HepG2 (cell line): ENCODE measurements around the gene COPZ1. TPM values are rescaled to one million over a fixed set of nuclear protein-coding genes. Genes with fewer than 3 reads are reported as not detected.

Source experiments
- CBX5 ChIP-seq: sonication (generic); formaldehyde crosslinking; IDR thresholded peaks from 2 replicates; pipeline ENCODE4 v1.4.0; 2020; ENCODE audit warnings: missing genetic modification reagents, borderline replicate concordance
- FIP1L1 ChIP-seq: fragments of 200-400 bp; formaldehyde crosslinking; IDR thresholded peaks from 2 replicates; pipeline ENCODE4 v1.6.1; 2018; ENCODE audit warnings: low read depth, mild to moderate bottlenecking, low read length, moderate library complexity, borderline replicate concordance; ENCODE audit not compliant: insufficient read depth
- KDM2A ChIP-seq: sonication (generic); formaldehyde crosslinking; IDR thresholded peaks from 2 replicates; pipeline ENCODE4 v1.4.0; 2020; ENCODE audit warnings: low read depth, missing genetic modification reagents, borderline replicate concordance
- MEIS2 ChIP-seq: sonication (generic); formaldehyde crosslinking; IDR thresholded peaks from 2 replicates; pipeline ENCODE4 v1.9.0; 2021; ENCODE audit warnings: mild to moderate bottlenecking, missing genetic modification reagents
- PTBP1 ChIP-seq: fragments of 200-400 bp; formaldehyde crosslinking; IDR thresholded peaks from 2 replicates; pipeline ENCODE4 v1.6.1; 2018; ENCODE audit warnings: low read length, low read depth; ENCODE audit not compliant: poor library complexity, severe bottlenecking
- SP1 ChIP-seq, 2 experiments: fragments of 450-650 bp in 1 of 2; sonication (generic) in 1 of 2; formaldehyde crosslinking in 1 of 2; IDR thresholded peaks; 2 replicates each; pipeline versions ENCODE4 v1.4.0 to v1.6.1; 2016 to 2020; ENCODE audit warnings: missing genetic modification reagents in 1 of 2
- SPEN ChIP-seq: sonication (generic); formaldehyde crosslinking; IDR thresholded peaks from 2 replicates; pipeline ENCODE4 v1.5.1; 2020; ENCODE audit warnings: low read depth, mild to moderate bottlenecking, missing genetic modification reagents
- TCF7 ChIP-seq: sonication (generic); IDR thresholded peaks from 2 replicates; pipeline ENCODE4 v1.6.1; 2016; ENCODE audit warnings: antibody characterized with exemption, low read depth
- ZFP37 ChIP-seq: sonication (generic); formaldehyde crosslinking; IDR thresholded peaks from 2 replicates; pipeline ENCODE4 v1.4.0; 2020; ENCODE audit warnings: missing genetic modification reagents, borderline replicate concordance
- ZNF280B ChIP-seq: sonication (generic); formaldehyde crosslinking; IDR thresholded peaks from 2 replicates; pipeline ENCODE4 v1.5.0; 2020; ENCODE audit warnings: missing genetic modification reagents, mild to moderate bottlenecking, borderline replicate concordance
- ZNF501 ChIP-seq: sonication (generic); formaldehyde crosslinking; IDR thresholded peaks from 2 replicates; pipeline ENCODE4 v1.5.1; 2020; ENCODE audit warnings: mild to moderate bottlenecking, moderate library complexity, missing genetic modification reagents
- ZNF510 ChIP-seq: sonication (generic); formaldehyde crosslinking; IDR thresholded peaks from 2 replicates; pipeline ENCODE4 v1.4.0; 2020; ENCODE audit warnings: low read depth, mild to moderate bottlenecking, missing genetic modification reagents
- ZNF547 ChIP-seq: sonication (generic); formaldehyde crosslinking; IDR thresholded peaks from 2 replicates; pipeline ENCODE4 v1.5.1; 2020; ENCODE audit warnings: mild to moderate bottlenecking, missing genetic modification reagents
- ZNF749 ChIP-seq: sonication (generic); formaldehyde crosslinking; IDR thresholded peaks from 2 replicates; pipeline ENCODE4 v1.8.0; 2022; ENCODE audit warnings: mild to moderate bottlenecking, missing genetic modification reagents, moderate library complexity, borderline replicate concordance
- ZNF772 ChIP-seq: sonication (generic); formaldehyde crosslinking; IDR thresholded peaks from 2 replicates; pipeline ENCODE4 v1.5.0; 2020; ENCODE audit warnings: mild to moderate bottlenecking, missing genetic modification reagents
- ZNF792 ChIP-seq: IDR thresholded peaks from 2 replicates; pipeline ENCODE4 v1.6.1; 2016
- ZSCAN25 ChIP-seq: sonication (generic); formaldehyde crosslinking; IDR thresholded peaks from 2 replicates; pipeline ENCODE4 v1.8.0; 2022; ENCODE audit warnings: mild to moderate bottlenecking, missing genetic modification reagents
- polyA plus RNA-seq, 8 experiments: library from polyadenylated mRNA; depleted of rRNA in 3 of 8; stranded (reverse) in 7 of 8; unstranded in 1 of 8; fragments of >200 nt; fragmentation: Illumina TruSeq in 4 of 8; extraction: Trizol in 4 of 8; gene quantifications; 2 replicates each; pipeline versions ENCODE4 v1.2.1 to v1.2.3, GENCODE V29; 2011 to 2016; ENCODE audit warnings: low read depth in 4 of 8, missing spikeins in 1 of 8, mixed read lengths in 1 of 8; ENCODE audit not compliant: insufficient read depth in 1 of 8
- total RNA-seq, 5 experiments: library from RNA; depleted of rRNA; stranded (reverse); fragments of >200 nt; fragmentation: Illumina TruSeq; extraction: Trizol; gene quantifications; 2 replicates each; pipeline ENCODE4 v1.2.3, GENCODE V29; 2016; ENCODE audit warnings: low read depth in 1 of 5
- TF ChIP-seq, protein P1 (sequence below): sonication (generic); formaldehyde crosslinking; IDR thresholded peaks from 2 replicates; pipeline ENCODE4 v1.5.0; 2020; ENCODE audit warnings: missing genetic modification reagents
- TF ChIP-seq, protein P2 (sequence below): sonication (generic); formaldehyde crosslinking; IDR thresholded peaks from 2 replicates; pipeline ENCODE4 v1.4.0; 2020; ENCODE audit warnings: missing genetic modification reagents

Gene COPZ1
- total and polyA plus RNA-seq, 2 of the 13 experiments (the other 11 are each of a cell fraction or from before 2014, with no cell fraction given), result 125 to 184 TPM

DNA sequence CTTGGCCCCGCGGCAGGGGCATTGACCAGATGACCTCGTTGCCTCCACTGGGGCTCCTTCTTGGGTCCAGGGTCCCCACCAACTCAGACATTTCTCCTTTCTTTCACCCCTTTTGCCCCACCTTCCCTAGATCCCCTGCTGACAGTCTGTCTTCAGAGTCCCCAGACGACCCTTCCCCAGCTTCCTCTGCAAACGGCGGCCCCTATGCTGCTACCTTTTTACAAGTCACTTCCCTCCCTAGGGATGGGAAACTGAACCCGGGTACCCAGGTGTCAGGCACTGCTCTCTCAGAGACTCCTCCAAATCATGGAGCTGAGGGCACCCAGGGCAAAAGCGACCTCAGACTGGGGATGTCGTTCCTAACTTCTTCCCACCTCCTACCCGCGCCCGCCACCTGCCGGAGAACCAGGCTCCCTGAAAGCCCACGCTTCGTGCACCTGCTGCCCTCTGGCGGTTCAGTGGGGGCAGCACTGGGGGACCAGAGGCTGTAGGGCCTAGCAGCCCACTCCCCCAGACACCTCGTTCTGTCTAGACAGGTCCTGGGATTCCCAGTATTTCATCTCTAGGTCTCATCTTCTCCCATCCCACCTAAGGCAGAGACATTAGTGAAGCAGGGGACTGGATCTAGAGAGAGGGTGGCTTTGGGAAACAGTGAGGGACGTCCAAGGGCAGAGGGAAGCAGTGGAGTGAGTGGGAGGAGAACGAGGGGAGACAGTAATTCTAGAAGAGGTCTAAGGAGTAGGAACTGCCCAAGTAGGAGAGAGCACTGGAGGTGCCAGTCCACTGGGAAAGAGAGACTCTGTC, 54.7 kb downstream of the COPZ1 start (continued):
- TF ChIP-seq, protein P1, sequence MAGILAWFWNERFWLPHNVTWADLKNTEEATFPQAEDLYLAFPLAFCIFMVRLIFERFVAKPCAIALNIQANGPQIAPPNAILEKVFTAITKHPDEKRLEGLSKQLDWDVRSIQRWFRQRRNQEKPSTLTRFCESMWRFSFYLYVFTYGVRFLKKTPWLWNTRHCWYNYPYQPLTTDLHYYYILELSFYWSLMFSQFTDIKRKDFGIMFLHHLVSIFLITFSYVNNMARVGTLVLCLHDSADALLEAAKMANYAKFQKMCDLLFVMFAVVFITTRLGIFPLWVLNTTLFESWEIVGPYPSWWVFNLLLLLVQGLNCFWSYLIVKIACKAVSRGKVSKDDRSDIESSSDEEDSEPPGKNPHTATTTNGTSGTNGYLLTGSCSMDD, result no peak
- TF ChIP-seq, protein P2, sequence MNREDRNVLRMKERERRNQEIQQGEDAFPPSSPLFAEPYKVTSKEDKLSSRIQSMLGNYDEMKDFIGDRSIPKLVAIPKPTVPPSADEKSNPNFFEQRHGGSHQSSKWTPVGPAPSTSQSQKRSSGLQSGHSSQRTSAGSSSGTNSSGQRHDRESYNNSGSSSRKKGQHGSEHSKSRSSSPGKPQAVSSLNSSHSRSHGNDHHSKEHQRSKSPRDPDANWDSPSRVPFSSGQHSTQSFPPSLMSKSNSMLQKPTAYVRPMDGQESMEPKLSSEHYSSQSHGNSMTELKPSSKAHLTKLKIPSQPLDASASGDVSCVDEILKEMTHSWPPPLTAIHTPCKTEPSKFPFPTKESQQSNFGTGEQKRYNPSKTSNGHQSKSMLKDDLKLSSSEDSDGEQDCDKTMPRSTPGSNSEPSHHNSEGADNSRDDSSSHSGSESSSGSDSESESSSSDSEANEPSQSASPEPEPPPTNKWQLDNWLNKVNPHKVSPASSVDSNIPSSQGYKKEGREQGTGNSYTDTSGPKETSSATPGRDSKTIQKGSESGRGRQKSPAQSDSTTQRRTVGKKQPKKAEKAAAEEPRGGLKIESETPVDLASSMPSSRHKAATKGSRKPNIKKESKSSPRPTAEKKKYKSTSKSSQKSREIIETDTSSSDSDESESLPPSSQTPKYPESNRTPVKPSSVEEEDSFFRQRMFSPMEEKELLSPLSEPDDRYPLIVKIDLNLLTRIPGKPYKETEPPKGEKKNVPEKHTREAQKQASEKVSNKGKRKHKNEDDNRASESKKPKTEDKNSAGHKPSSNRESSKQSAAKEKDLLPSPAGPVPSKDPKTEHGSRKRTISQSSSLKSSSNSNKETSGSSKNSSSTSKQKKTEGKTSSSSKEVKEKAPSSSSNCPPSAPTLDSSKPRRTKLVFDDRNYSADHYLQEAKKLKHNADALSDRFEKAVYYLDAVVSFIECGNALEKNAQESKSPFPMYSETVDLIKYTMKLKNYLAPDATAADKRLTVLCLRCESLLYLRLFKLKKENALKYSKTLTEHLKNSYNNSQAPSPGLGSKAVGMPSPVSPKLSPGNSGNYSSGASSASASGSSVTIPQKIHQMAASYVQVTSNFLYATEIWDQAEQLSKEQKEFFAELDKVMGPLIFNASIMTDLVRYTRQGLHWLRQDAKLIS, result no peak
- TF ChIP-seq ZNF280B (CRISPR knock-in tag) (0 out of 2 replicates have a peak, but pooled peaks have one; percentile 51), ZNF547 (CRISPR knock-in tag) (no peak), CBX5 (CRISPR knock-in tag) (0 out of 2 replicates have a peak, but pooled peaks have one; percentile 40), FIP1L1 (peak; percentile 43; the same call in 1 of the 2 replicates), PTBP1 (no peak), KDM2A (CRISPR knock-in tag) (peak; percentile 89), ZFP37 (CRISPR knock-in tag) (no peak), ZNF510 (CRISPR knock-in tag) (no peak), TCF7 (no peak), ZNF501 (CRISPR knock-in tag) (0 out of 2 replicates have a peak, but pooled peaks have one; percentile 31), SP1 (IDR thresholded peaks at IDR 0.05) (no peak), SP1 (CRISPR knock-in tag; IDR thresholded peaks at IDR 0.05) (peak; percentile 73; the same call in 1 of the 2 replicates), ZSCAN25 (CRISPR knock-in tag) (peak; percentile 43; the same call in 1 of the 2 replicates), MEIS2 (no peak), SPEN (CRISPR knock-in tag) (no peak), ZNF772 (no peak), ZNF749 (CRISPR knock-in tag) (no peak), ZNF792 (CRISPR knock-in tag) (peak; percentile 36; the same call in 1 of the 2 replicates)
